CD4-positive, alpha-beta T cell treated with Interleukin-21 for 1 hour (primary cell): Measurements from ENCODE around the gene THOC7.

Source experiments
- DNase-seq: peaks from one replicate; pipeline ENCODE4 v3.0.0-alpha.2; 2020

THOC7 gene

GRCh38 chr3:63877737-63878393 lies 14.3 kb upstream of the THOC7 start:
- DNase-seq: no peak

- no peak for DNase-seq
These were observed 12.7 kb upstream of the THOC7 start for GRCh38 chr3:63876260-63876659.

GRCh38 chr3:63875510-63875909 lies 11.9 kb upstream of the THOC7 start:
- DNase-seq: no peak

GRCh38 chr3:63874769-63875168 lies 11.2 kb upstream of the THOC7 start:
- DNase-seq: no peak

GRCh38 chr3:63872135-63872924 lies 8.7 kb upstream of the THOC7 start:
- no peak for DNase-seq

DNA sequence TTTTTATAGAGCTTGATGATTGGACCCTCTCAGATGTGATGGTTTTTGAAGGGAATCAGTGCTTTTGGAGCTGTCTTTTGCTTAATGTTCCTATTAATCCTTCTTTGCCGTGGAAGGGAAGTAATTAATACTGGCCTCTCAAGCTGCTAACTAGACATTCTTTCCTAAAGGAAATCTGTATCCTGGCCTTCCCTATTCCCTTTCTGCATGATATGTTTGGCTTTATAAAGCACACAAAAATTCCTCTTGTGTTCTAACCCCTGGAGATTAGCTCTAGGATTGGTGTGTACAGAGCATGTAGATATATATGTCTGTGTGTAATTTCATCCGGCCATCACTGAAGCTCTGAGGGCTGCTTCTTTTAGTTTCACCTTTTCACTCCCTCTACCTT lies 7.0 kb upstream of the THOC7 start:
- DNase-seq: no peak

DNA sequence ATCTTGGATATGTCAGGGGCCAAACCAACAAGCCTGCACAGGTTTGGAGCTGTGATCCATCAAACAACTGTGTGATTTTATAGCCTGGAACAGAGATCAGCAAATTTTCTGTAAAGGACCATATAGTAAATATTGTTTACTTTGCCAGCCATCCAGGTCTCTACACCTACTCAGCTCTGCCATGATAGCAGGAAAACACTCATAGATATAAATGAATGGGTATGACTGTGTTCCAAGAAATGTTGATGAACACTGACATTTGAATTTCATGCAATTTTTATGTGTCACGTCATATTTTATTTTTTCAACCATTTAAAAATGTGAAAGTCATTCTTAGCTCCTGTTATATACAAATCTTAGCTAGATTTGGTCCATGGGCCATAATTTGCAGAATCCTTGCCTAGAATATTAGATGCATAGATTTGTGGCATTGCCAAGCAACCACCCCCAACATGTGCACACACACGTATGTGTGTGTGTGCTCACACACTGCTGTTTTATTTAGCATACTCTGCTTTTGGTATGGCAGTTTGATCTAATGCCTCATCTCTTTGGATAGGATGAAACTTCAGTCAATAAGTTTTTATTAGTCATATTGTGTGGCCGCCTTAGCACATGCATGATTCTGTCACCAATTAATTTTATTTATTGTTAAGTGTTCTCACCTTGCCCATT lies 6.5 kb upstream of the THOC7 start:
- DNase-seq: no peak

GRCh38 chr3:63867225-63867624 lies 3.6 kb upstream of the THOC7 start:
- DNase-seq: no peak

- no peak for DNase-seq
These were observed 1.3 kb upstream of the THOC7 start for GRCh38 chr3:63864965-63865327.

DNA sequence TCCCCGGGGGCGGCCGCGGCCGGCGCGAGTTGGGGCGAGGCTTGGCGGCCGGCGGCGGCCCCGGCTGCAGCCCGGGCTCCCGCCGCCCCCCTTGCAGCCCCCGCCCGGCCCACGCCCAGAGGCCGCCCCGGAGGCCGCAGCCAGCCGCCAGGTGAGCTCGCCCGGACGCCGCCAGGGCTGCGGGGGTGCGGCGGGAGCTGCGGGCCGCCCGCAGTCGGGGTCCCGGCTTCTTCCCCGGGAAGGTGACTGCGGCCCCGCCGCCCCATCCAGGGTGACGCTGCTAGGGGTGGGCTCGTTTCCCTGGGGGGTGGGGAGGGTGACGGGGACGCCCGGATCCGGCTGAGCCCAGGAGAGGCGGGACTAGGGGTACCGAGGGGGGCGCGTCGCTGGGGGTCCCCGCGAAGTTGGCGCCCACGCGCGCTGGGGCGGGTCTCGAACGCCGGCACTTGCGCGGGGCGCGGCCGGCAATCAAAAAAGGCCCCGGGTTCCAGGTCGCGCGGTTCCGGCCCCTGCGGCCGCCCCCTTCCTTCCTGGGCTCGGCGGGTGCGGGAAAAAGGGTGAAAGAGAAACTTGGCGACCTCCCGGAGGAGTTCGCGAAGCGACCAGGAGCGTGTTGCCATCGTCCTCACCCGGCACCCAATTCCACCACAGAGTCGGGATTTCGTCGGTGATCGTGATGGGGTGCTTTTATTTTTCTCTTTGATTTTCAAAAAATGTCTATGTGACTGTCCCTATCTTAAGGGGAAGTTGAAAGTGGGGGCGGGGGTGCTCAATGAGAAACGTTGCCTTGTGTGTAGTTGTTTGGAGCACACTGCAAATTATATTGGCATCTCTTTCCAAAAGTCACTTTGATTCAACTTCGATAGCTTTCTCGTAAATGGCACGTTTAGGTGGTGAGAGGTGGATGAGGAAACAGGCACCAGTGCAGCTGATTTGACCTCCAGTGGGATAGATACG lies 681 bp upstream of the THOC7 start:
- DNase-seq: peak; percentile 44

DNA sequence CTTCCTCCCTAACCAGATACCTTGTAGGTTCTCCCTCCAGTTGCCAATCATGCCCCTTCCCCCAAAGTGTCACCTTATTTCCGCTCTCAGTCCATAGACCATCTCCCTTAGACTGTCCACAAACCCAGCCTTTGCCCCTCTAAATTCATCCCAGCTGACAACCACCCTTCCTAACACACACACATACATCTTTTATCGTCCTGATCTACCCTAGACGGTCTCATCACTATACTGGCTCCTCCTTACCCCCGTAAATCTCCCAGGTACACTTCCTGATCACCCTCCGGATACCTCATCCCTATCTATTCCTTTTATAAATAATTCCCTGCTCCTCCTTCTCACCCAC lies 828 bp downstream of the THOC7 start:
- no peak for DNase-seq

DNA sequence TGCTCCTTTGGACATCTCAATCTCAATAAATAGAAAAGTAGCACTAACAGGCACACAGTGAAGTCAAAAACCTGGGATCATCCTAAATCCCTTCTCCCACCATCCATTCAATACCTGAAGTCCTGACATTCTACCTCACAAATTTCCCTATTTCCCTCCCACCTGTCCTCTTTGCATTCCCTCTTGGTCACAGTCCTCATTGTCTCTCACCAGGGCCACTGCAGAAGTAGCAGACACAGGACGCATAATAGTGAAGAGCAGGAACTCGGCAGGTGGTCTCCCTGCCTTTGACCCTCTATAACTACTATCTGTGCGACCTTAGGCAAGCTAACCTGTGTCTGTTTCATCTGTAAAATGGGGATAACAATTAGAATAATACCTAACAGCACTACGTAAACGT lies 2.3 kb downstream of the THOC7 start:
- no peak for DNase-seq

DNA sequence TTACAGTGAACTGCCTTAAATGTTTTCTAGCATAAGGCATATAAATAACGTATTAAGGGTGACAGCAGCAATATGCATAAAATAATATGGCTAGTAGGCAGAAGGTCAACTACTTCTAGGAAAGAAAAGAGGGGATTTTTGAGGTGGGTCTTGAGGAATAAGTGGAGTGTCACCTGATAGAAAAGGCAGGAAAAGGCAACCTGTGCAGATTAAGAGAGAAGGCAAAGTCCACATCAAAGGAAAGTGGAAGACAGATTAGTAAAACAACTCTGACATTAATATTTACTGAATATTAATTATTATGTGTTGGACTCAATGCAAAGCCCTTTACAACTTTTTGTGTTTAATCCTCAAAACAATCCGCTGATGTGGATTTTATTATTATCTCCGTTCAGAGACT lies 2.8 kb downstream of the THOC7 start:
- DNase-seq: no peak

GRCh38 chr3:63857311-63857710 lies 6.3 kb downstream of the THOC7 start:
- no peak for DNase-seq

DNA sequence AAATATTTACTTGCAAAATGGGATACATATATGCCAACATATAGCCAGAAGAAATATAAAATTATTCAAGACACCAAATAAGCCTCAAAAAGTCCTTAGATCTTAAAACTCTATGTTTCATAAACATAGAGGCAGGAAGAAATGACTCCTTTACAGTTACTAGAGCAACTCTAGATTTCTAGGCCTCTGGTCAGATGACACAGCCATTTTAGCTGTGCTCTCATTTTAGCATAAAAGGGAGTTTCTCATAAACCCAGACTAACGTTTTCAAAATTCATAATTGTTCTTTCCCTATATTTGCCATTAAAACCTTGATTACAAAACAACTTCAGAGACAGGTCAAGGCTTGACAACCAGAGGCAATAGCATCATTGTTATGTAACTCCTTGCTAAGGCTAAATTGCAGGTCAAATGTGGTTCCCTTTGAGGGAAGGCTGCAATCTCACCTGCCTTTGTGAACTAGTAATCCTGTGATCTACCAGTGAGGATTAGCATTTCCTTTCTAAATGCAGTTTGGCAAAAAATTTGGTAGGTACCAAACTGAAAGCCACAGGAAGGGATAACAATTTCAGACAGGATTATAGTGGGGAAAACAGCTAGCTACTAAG lies 8.2 kb downstream of the THOC7 start:
- no peak for DNase-seq

DNA sequence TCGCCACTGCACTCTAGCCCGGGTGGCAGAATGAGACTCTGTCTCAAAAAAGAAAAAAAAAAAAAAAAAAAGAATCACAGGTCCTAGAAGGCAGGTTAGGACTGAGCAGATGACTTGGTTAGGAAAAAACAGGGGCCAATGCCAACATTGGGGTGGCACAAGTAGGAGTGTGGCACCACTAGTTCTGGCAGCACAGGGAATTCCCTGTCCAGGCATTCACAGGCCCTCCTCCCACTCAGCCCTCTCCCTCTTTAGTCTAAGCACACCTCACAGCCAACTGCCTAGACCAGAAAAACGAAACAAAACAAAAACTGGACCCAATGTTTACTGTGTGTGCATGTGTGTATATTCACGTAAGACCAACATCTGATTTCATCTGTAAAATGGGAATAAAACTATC lies 10.5 kb downstream of the THOC7 start:
- DNase-seq: no peak

DNA sequence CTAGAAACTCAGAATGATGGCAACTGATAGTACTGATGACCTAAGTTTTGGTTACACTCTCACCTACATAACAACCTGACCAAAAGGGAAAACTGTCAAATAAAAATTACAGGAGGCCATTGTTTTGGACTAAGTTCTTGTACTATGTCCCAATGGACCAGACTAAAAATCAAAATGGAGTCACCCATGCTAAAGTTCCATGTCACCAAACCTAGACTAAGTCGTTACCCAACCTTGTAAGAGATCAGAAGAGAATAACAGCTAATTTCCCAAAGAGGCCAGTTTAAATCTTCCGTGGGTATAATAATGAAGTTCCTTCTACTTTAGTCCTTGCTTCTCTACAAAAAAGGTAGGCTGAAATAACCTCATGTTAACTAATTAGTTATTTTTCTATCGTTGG lies 12.3 kb downstream of the THOC7 start:
- DNase-seq: no peak

DNA sequence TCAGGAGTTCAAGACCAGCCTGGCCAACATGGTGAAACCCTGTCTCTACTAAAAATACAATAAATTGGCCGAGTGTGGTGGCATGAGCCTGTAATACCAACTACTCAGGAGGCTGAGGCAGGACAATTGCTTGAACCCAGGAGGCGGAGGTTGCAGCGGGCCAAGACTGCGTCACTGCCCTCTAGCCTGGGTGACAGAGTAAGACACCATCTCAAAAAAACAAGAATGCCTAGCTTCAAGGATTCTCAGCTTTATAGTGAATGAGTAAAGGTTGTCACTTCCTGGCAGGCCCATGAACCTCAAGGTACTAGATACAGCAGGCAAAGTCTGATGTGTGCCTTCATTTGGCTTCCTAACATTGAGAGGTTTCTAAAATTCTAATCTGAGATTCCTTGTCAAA lies 14.4 kb downstream of the THOC7 start:
- DNase-seq: no peak

- no peak for DNase-seq
These were observed 15.7 kb downstream of the THOC7 start for GRCh38 chr3:63847718-63848450.

GRCh38 chr3:63845215-63845614 lies 18.4 kb downstream of the THOC7 start:
- no peak for DNase-seq

GRCh38 chr3:63842127-63842526 lies 21.5 kb downstream of the THOC7 start:
- DNase-seq: no peak

- DNase-seq: no peak
These were observed 21.9 kb downstream of the THOC7 start for GRCh38 chr3:63841704-63842103.
